Stimulated activated naive CD4-positive, alpha-beta T cell (primary cell): ENCODE data around the gene RPS6KB2.

ENCODE experiments used
- DNase-seq, 6 experiments: peaks; one replicate each; lab custom pipeline; 2025; lab: John Stamatoyannopoulos, UW

Gene RPS6KB2

DNA sequence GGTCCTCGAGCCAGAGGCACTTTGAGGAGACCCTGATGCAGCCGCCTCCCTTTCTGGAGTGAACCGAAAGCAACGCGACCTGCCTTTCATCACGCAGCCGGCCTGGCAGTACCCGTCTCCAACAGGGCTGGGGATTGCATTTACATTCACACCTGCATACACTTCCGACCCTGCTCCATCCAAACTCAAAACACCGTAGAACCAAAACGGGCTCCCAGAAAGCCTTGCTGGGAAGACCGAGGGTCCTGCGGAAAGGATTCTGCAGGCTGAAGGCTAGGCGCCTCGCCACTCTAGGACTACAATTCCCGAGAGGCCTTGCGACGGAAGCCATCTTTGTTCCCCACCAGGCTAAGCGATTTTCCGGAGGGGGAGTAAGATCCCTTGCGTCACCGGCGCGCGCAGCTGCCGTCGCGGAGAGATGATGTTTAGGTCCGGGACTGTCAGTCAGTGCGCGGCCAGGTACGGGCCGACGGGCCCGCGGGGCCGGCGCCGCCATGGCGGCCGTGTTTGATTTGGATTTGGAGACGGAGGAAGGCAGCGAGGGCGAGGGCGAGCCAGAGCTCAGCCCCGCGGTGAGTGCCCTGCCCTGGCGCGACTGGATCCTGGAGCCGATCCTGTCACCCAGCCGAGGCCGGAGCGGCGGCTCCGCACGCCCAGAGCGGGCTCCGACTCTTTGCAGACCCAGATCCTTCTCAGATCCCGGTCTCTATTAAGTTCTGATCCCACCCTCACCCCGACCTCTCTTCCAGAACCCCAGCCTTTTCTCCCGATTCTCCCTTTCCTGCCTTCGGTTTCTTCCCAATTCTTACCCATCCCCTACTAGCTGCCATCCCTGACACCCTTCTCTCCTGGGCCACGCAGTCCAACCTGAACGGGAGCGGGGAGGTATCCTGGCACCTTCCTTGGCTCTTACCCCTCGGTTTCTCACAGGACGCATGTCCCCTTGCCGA, at the start of gene RPS6KB2:
TSS of gene RPS6KB2 (plus strand) at position 443 of the 950 bp plus-strand sequence. CDS start at position 495, 52 bp downstream.
- DNase-seq, result peak; percentile 96 to 99 (median 98)

- DNase-seq, result no peak
These were observed 49.8 kb upstream of the RPS6KB2 start for GRCh38 chr11:67378544-67378943.

- DNase-seq, result no peak
These were observed 48.9 kb upstream of the RPS6KB2 start for GRCh38 chr11:67379061-67380058.

- DNase-seq, result no peak
These were observed 46.9 kb upstream of the RPS6KB2 start for GRCh38 chr11:67381244-67381972.

DNA sequence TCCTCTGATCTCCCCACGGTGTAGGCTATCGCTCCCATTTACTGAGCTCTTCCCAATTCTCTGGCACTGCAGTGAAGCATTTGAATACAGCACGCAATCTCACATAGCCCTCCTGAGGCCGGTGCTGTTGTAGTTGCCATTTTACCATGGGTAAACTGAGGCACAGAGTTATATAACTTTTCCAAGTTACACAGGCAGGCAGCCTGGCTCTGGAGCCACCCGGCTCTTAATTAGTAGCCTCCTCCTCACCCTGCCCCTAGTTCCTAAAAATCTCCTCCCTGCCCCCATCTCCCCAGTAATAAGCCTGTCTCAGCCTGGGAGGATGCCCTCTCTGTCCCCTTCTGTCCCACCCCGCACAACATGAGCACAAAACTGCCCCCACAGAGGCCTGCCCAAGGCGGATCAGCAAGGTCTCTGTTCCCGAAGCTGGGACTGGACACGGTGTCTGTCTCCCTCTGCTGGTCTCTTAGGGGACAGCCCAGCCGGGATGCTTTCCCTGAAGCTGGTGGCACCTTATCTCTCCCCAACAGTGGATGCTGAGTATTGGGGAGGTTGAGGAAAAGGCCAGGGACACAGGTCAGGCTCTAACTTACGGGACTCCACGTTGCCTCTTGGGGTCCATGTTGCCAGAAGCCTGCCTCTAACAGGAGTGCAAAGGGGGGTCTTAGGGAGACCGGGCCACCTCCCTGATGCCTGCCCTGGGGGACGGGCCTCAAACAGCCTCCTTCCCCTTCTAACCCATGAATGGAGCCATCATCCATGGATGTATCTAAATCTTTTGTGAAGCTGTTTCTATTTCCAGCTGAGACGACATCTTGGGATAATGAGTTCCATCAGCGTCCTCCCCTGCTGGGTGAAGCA, 45.8 kb upstream of the RPS6KB2 start:
- DNase-seq, result peak; percentile 40 to 84 (median 76)

GRCh38 chr11:67384851-67385366, 43.4 kb upstream of the RPS6KB2 start:
- DNase-seq, result no peak

GRCh38 chr11:67387069-67387468, 41.2 kb upstream of the RPS6KB2 start:
- DNase-seq, result no peak

DNA sequence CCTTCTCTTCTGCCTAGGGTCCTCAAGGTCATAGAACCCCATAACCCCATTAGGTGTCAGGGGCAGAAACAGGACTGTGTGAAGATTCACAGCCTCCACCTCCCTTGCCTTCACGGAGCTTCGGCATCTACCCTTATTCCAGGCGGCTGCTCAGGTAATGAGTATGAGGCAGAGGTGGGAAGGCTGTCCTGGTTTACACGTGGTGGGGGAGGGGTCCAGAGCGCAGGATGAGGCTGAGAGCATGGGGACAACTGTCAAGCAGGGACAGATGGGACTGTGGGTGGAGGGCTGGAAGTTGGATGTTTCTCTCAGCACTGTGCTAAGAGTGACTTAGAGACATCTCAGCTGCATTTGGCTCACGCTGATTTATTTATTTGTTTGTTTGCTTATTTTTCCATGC, 40.8 kb upstream of the RPS6KB2 start:
- DNase-seq, result no peak

DNA sequence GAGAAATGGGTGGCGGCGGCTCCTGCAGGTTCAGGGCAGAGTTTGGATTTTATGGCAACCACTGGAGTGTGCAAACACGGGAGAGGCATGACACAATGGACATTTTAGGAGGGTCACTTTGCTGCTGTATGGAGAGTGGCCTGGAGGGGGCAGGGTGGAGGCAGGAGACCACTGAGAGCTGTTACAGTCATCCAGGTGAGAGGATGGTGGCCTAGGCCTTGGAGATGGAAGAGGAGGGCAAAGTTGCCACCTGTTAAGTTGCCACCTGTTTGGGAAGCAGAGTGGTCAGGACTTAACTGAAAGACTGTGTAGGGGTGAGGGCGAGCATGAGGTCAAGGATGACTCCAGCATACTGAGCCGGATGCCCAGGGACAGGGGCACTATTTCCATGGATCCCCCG, 38.8 kb upstream of the RPS6KB2 start:
- DNase-seq, result peak; percentile 17 to 45 (median 36)

- DNase-seq, result no peak
These were observed 37.4 kb upstream of the RPS6KB2 start for GRCh38 chr11:67390947-67391303.

GRCh38 chr11:67391304-67392182, 36.8 kb upstream of the RPS6KB2 start, which contains the start of gene RAD9A:
Gene RAD9A, plus strand, starts transcription at chr11:67391986. Its CDS starts 59 bp downstream, at chr11:67392045.
- DNase-seq, result peak; percentile 81 to 94 (median 86)

GRCh38 chr11:67392183-67392715, 36.0 kb upstream of the RPS6KB2 start:
- no peak for DNase-seq

GRCh38 chr11:67393437-67393836, 34.9 kb upstream of the RPS6KB2 start:
- DNase-seq, result no peak

DNA sequence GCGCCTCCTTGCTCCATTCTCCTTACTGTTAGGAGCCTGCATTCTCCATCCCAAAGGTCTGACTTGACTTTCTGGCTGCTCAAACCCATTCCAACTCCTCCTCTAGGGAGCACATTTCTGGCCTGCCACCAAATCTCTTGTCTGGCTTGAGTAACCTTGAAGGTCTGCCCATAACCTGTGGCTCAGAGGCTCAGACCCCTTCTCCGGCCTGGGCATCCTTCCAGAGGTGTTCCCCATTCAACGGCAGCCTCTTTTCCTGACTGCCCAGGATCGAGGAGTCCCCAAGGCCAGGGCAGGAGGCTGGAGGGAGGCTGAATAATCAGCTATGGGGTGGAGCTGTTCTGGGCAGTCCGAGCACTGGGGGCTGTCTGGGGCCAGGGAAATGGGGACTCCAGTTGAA, 34.3 kb upstream of the RPS6KB2 start:
- no peak for DNase-seq

- no peak for DNase-seq
These were observed 32.6 kb upstream of the RPS6KB2 start for GRCh38 chr11:67395555-67396258.

- DNase-seq, result no peak
These were observed 32.1 kb upstream of the RPS6KB2 start for GRCh38 chr11:67396259-67396581.

- DNase-seq, result peak in 1 of 6 experiments; percentile 31
These were observed 31.5 kb upstream of the RPS6KB2 start for GRCh38 chr11:67396587-67397389.

GRCh38 chr11:67397536-67397935, 30.8 kb upstream of the RPS6KB2 start:
- no peak for DNase-seq
